Stimulated activated CD4-positive, alpha-beta T cell treated with anti-CD3 and anti-CD28 coated beads, Interleukin-4, amount 100 ng/mL, for 24 hours (primary cell): ENCODE results near the gene TFDP2.
"Not testable (repeated sequence)": the region's sequence is repeated elsewhere in the genome, so short reads cannot be mapped to it uniquely, and the experiment has no call there.

Experiments used
- DNase-seq: peaks from one replicate; pipeline ENCODE4 v3.0.0-alpha.2; 2020

Gene TFDP2

GRCh38 chr3:142148792-142149672, at the start of gene TFDP2:
Gene TFDP2, minus strand, starts transcription at chr3:142149544. Its CDS starts 47,795 bp downstream, at chr3:142101749.
- DNase-seq = peak; percentile 86

- no peak for DNase-seq
Observed at GRCh38 chr3:142188846-142189245, 39.5 kb upstream of the TFDP2 start.

GRCh38 chr3:142180761-142181362, 31.5 kb upstream of the TFDP2 start:
- DNase-seq = peak; percentile 10

- no peak for DNase-seq
Observed at GRCh38 chr3:142175478-142175877, 26.1 kb upstream of the TFDP2 start.

- no peak for DNase-seq
Observed at GRCh38 chr3:142174559-142174958, 25.2 kb upstream of the TFDP2 start.

GRCh38 chr3:142168514-142168913, 19.2 kb upstream of the TFDP2 start:
- DNase-seq = no peak

- DNase-seq = no peak
Observed at GRCh38 chr3:142165194-142165593, 15.8 kb upstream of the TFDP2 start.

GRCh38 chr3:142159083-142159740, 9.9 kb upstream of the TFDP2 start:
- DNase-seq = no peak

GRCh38 chr3:142154186-142154585, 4.8 kb upstream of the TFDP2 start:
- no peak for DNase-seq

- no peak for DNase-seq
Observed at GRCh38 chr3:142152384-142152783, 3.0 kb upstream of the TFDP2 start.

- no peak for DNase-seq
Observed at GRCh38 chr3:142151828-142152227, 2.5 kb upstream of the TFDP2 start.

- no peak for DNase-seq
Observed at GRCh38 chr3:142151240-142151639, 1.9 kb upstream of the TFDP2 start.

GRCh38 chr3:142150271-142150670, 927 bp upstream of the TFDP2 start:
- DNase-seq = no peak

- no peak for DNase-seq
Observed at GRCh38 chr3:142149673-142149992, 289 bp upstream of the TFDP2 start.

- DNase-seq = no peak
Observed at GRCh38 chr3:142148044-142148791, 1.1 kb downstream of the TFDP2 start.

- DNase-seq = not testable (repeated sequence)
Observed at GRCh38 chr3:142144587-142144986, 4.8 kb downstream of the TFDP2 start.

GRCh38 chr3:142140608-142141285, 8.6 kb downstream of the TFDP2 start:
- not testable (repeated sequence) for DNase-seq

- not testable (repeated sequence) for DNase-seq
Observed at GRCh38 chr3:142137089-142137488, 12.3 kb downstream of the TFDP2 start.

GRCh38 chr3:142134799-142135325, 14.5 kb downstream of the TFDP2 start:
- DNase-seq = no peak

- DNase-seq = no peak
Observed at GRCh38 chr3:142129516-142130171, 19.7 kb downstream of the TFDP2 start.

GRCh38 chr3:142127941-142128658, 21.2 kb downstream of the TFDP2 start:
- no peak for DNase-seq
